GM12878 (cell line): ENCODE results near the gene AATF. TPM values are rescaled to one million over a fixed set of nuclear protein-coding genes. Genes with fewer than 3 reads are reported as not detected.

Experiments
- ATAC-seq: fragments of 200-7000 bp; cut with Tn5 transposase; 3 replicates; pipeline ENCODE4 v1.9.1; 2020; ENCODE audit warnings: mild to moderate bottlenecking, moderate library complexity
- BruUV-seq: library from RNA; stranded (reverse); fragments of 400-500 nt; replicated peaks from 2 replicates; lab custom pipeline; 2021; lab: Mats Ljungman, UMichigan
- CTCF ChIA-PET: fragments of 300-600 bp; sonication (Branson Sonifier 250); formaldehyde crosslinking; extraction: SDS; loops from one replicate; lab custom pipeline; 2021; ENCODE audit warnings: inconsistent platforms; lab: Yijun Ruan, JAX
- POLR2A ChIA-PET: fragments of 350-600 bp; formaldehyde crosslinking; extraction: SDS; loops from one replicate; lab custom pipeline; 2021; ENCODE audit warnings: inconsistent platforms; lab: Charles Lee
- RAD21 ChIA-PET: fragments of 300-600 bp; sonication (Branson Sonifier 250); formaldehyde crosslinking; loops from one replicate; lab custom pipeline; 2023; ENCODE audit warnings: antibody characterized with exemption; ENCODE audit not compliant: unreplicated experiment; lab: Charles Lee
- SMC1A ChIA-PET: fragments of 300-600 bp; sonication (Branson Sonifier 250); formaldehyde crosslinking; loops from one replicate; lab custom pipeline; 2023; ENCODE audit not compliant: unreplicated experiment, uncharacterized antibody; lab: Charles Lee
- DNase-seq: peaks from one replicate; pipeline ENCODE4 v3.0.0-alpha.2; 2011; ENCODE audit warnings: low read depth, low spot score
- FAIRE-seq: peaks from 3 replicates; lab custom pipeline; 2011; peaks lifted over from hg19 to GRCh38; lab: Jason Lieb, UNC
- H2AFZ ChIP-seq: 2 replicates; pipeline ENCODE4 v1.6.0; 2011; ENCODE audit warnings: low read depth, low read length, control low read depth; ENCODE audit not compliant: control insufficient read depth
- H3K27ac ChIP-seq: 2 replicates; pipeline ENCODE4 v1.5.1; 2011; ENCODE audit warnings: control low read depth; ENCODE audit not compliant: control insufficient read depth, insufficient read depth
- H3K27me3 ChIP-seq, 2 experiments: replicated peaks in 1 of 2; 2 replicates each; pipeline versions ENCODE4 v1.6.0 to v1.6.1; 2011; ENCODE audit warnings: low read length in 1 of 2; ENCODE audit not compliant: control insufficient read depth in 2 of 2, insufficient read depth in 2 of 2
- H3K36me3 ChIP-seq, 2 experiments: 2 replicates each; pipeline ENCODE4 v1.5.1; 2011; ENCODE audit warnings: low read length in 1 of 2; ENCODE audit not compliant: control insufficient read depth in 2 of 2, insufficient read depth in 2 of 2
- H3K4me1 ChIP-seq: 2 replicates; pipeline ENCODE4 v1.6.1; 2011; ENCODE audit warnings: mild to moderate bottlenecking, low read length, moderate library complexity, mixed read lengths; ENCODE audit not compliant: control insufficient read depth, insufficient read depth
- H3K4me2 ChIP-seq: 2 replicates; pipeline ENCODE4 v1.6.0; 2011; ENCODE audit warnings: control low read depth; ENCODE audit not compliant: control insufficient read depth, insufficient read depth
- H3K4me3 ChIP-seq: fragments of 200-600 bp; sonication (generic); 2 replicates; pipeline ENCODE4 v1.5.1; 2016
- H3K79me2 ChIP-seq: 2 replicates; pipeline ENCODE4 v1.6.0; 2011; ENCODE audit warnings: low read length; ENCODE audit not compliant: control insufficient read depth, insufficient read depth
- H3K9ac ChIP-seq: 2 replicates; pipeline ENCODE4 v1.8.0; 2011; ENCODE audit warnings: low read length, control low read depth, mixed read lengths; ENCODE audit not compliant: control insufficient read depth, insufficient read depth
- H3K9me3 ChIP-seq: replicated peaks from 3 replicates; pipeline ENCODE4 v1.5.1; 2011; ENCODE audit warnings: mild to moderate bottlenecking, low read length; ENCODE audit not compliant: control insufficient read depth, insufficient read depth
- H4K20me1 ChIP-seq: 2 replicates; pipeline ENCODE4 v1.6.0; 2011; ENCODE audit not compliant: control insufficient read depth, insufficient read depth
- BCL3 ChIP-seq: IDR thresholded peaks from 2 replicates; pipeline ENCODE4 v1.6.1; 2011; ENCODE audit warnings: borderline replicate concordance, low read depth, mild to moderate bottlenecking, moderate library complexity, low read length; ENCODE audit not compliant: insufficient read depth, poor library complexity, severe bottlenecking
- BHLHE40 ChIP-seq, 2 experiments: fragments of 450-650 bp in 1 of 2; IDR thresholded peaks; 2 replicates each; pipeline ENCODE4 v1.6.1; 2011 to 2017; ENCODE audit warnings: low read depth in 2 of 2, borderline replicate concordance in 1 of 2, improper control_type of control experiment in 1 of 2, low read length in 1 of 2, mild to moderate bottlenecking in 1 of 2
- CBX5 ChIP-seq: sonication (generic); IDR thresholded peaks from 2 replicates; pipeline ENCODE4 v1.6.1; 2016; ENCODE audit warnings: low read depth, moderate library complexity, mild to moderate bottlenecking, inconsistent platforms
- CHD2 ChIP-seq: IDR thresholded peaks from 2 replicates; pipeline ENCODE4 v1.6.1; 2011; ENCODE audit warnings: low read depth, low read length, improper control_type of control experiment, borderline replicate concordance
- IKZF2 ChIP-seq, 2 experiments: fragments of 450-650 bp; IDR thresholded peaks; 2 replicates each; pipeline ENCODE4 v1.6.1; 2017; ENCODE audit warnings: mild to moderate bottlenecking in 2 of 2, moderate library complexity in 2 of 2
- IRF3 ChIP-seq: fragments of 450-650 bp; IDR thresholded peaks from 2 replicates; pipeline ENCODE4 v1.6.1; 2014; ENCODE audit warnings: mild to moderate bottlenecking
- JUNB ChIP-seq: IDR thresholded peaks from 2 replicates; pipeline ENCODE4 v1.6.1; 2016; ENCODE audit warnings: antibody characterized with exemption, mild to moderate bottlenecking
- LARP7 ChIP-seq: fragments of 450-650 bp; IDR thresholded peaks from 2 replicates; pipeline ENCODE4 v1.6.1; 2017; ENCODE audit warnings: mild to moderate bottlenecking
- NFYA ChIP-seq: IDR thresholded peaks from 2 replicates; pipeline ENCODE4 v1.6.1; 2011; ENCODE audit warnings: low read depth, mild to moderate bottlenecking, low read length, improper control_type of control experiment, borderline replicate concordance
- PRDM15 ChIP-seq: fragments of 450-650 bp; formaldehyde crosslinking; IDR thresholded peaks from 2 replicates; pipeline ENCODE4 v1.4.0; 2020; ENCODE audit warnings: mild to moderate bottlenecking, moderate library complexity
- RAD51 ChIP-seq: fragments of 450-650 bp; IDR thresholded peaks from 2 replicates; pipeline ENCODE4 v1.6.1; 2016; ENCODE audit warnings: moderate library complexity, mild to moderate bottlenecking, inconsistent platforms
- RFX5 ChIP-seq: IDR thresholded peaks from 2 replicates; pipeline ENCODE4 v1.6.1; 2011; ENCODE audit warnings: low read depth, low read length, improper control_type of control experiment
- SPI1 ChIP-seq: IDR thresholded peaks from 2 replicates; pipeline ENCODE4 v1.6.1; 2011; ENCODE audit warnings: low read depth, mild to moderate bottlenecking, low read length, moderate library complexity, borderline replicate concordance; ENCODE audit not compliant: insufficient read depth
- YBX1 ChIP-seq: fragments of 450-650 bp; IDR thresholded peaks from 2 replicates; pipeline ENCODE4 v1.6.1; 2016; ENCODE audit warnings: antibody characterized with exemption
- YY1 ChIP-seq: IDR thresholded peaks from 2 replicates; pipeline ENCODE4 v1.6.1; 2011; ENCODE audit warnings: low read depth, mild to moderate bottlenecking, low read length
- ZBTB33 ChIP-seq: fragments of 450-650 bp; IDR thresholded peaks from 2 replicates; pipeline ENCODE4 v1.6.1; 2017; ENCODE audit warnings: mild to moderate bottlenecking
- WGBS: methylation state at CpG from one replicate; pipeline ENCODE4 v1.1.6; 2016; ENCODE audit warnings: low lambda C conversion rate; ENCODE audit not compliant: insufficient replicate concordance, insufficient coverage; ENCODE audit errors: missing lambda C conversion rate; 5-methylcytosine and 5-hydroxymethylcytosine counted together
- in situ Hi-C: fragments of 300-500 bp; cut with MboI; formaldehyde crosslinking; loops from 9 replicates; pipeline ENCODE4 v1.14.3; 2018; ENCODE audit warnings: mixed read lengths
- intact Hi-C: fragments of 100-400 bp; cut with micrococcal nuclease; formaldehyde crosslinking; loops from one replicate; pipeline ENCODE4 v1.14.2; 2022; ENCODE audit not compliant: unreplicated experiment
- polyA plus RNA-seq, 11 experiments: library from polyadenylated mRNA; depleted of rRNA in 4 of 11; unstranded in 6 of 11; stranded (reverse) in 5 of 11; fragments of >200 nt; fragmentation: Nextera tagmentation in 4 of 11; fragmentation: Illumina TruSeq in 1 of 11; extraction: Ambion mirVana in 4 of 11; extraction: Trizol in 1 of 11; gene quantifications; 1 replicate in 1 of 11; 2 replicates in 10 of 11; pipeline versions ENCODE4 v1.2.1 to v1.2.3, GENCODE V29; 2011 to 2016; ENCODE audit warnings: inconsistent platforms in 2 of 11, missing spikeins in 2 of 11, low read depth in 1 of 11
- total RNA-seq, 4 experiments: library from RNA; depleted of rRNA in 3 of 4; stranded (reverse); fragments of >200 nt in 3 of 4; fragmentation: Illumina TruSeq in 1 of 4; extraction: Trizol in 1 of 4; gene quantifications; 2 replicates each; pipeline versions ENCODE4 v1.2.1 to v1.2.3, GENCODE V29; 2013 to 2021

Gene AATF
- total and polyA plus RNA-seq, 10 of the 15 experiments (the other 5 are each of a cell fraction or from before 2014, with no cell fraction given) = 36.8 to 110 (median 77.9) TPM

GRCh38 chr17:37064206-37064605 is 115.5 kb downstream of the AATF start (continued):
- TF ChIP-seq BCL3 (no peak), IRF3 (no peak)

- H3K4me1 ChIP-seq = no peaks in the 10 kb centered on the region
- H3K9me3 ChIP-seq = no peaks in the 10 kb centered on the region
- H3K79me2 ChIP-seq = no peaks in the 10 kb centered on the region
- no peak for DNase-seq
- H3K27me3 ChIP-seq = no peaks in the 10 kb centered on the region
- POLR2A ChIA-PET = no interaction called here
- no peak overlapping the region for H3K4me3 ChIP-seq
- FAIRE-seq = no peak
- no peak for ATAC-seq
- intact Hi-C loops = no loop called here
- CTCF ChIA-PET = interaction anchor here (1.3 kb wide), 1 partner anchor 18 kb away, joined by 3 read pairs; no protein-coding TSS in a partner anchor
- BruUV-seq = no TSS peak
- H3K27ac ChIP-seq = no peak overlapping the region
- no peak overlapping the region for H3K9ac ChIP-seq
- no peaks in the 10 kb centered on the region for H3K36me3 ChIP-seq
- no peak overlapping the region for H3K4me2 ChIP-seq
- 54% methylated on average over 8 of the region's 8 CpGs for WGBS
- SMC1A ChIA-PET = no interaction called here
- in situ Hi-C loops = loop anchor here (25.0 kb wide), 1 partner anchor 453 kb away; the partner anchor contains the start of gene MRM1
- no peaks in the 10 kb centered on the region for H4K20me1 ChIP-seq
- RAD21 ChIA-PET = no interaction called here
- H2AFZ ChIP-seq = no peak overlapping the region
- TF ChIP-seq JUNB (no peak), BHLHE40 (IDR thresholded peaks at IDR 0.05; ENCODE audit: borderline replicate concordance in 1 of 2, low read depth in 2 of 2, low read length in 1 of 2) (no peak), YBX1 (no peak), LARP7 (no peak), RAD51 (no peak), YY1 (no peak), ZBTB33 (no peak), CHD2 (no peak), SPI1 (no peak), RFX5 (no peak), CBX5 (no peak), IKZF2 (IDR thresholded peaks at IDR 0.05) (no peak), NFYA (no peak), PRDM15 (CRISPR knock-in tag) (no peak)
Measured at GRCh38 chr17:37064956-37065355, 116.2 kb downstream of the AATF start.
